Measurements from ENCODE around the gene YIPF5. TPM values are rescaled to one million over a fixed set of nuclear protein-coding genes. Genes with fewer than 3 reads are reported as not detected.
A peak's percentile ranks its signal among the peaks of the same experiment; 100 is the strongest.

The YIPF5 gene
- total RNA-seq, 1 experiment from 2014 or later = 66.9 TPM

DNA sequence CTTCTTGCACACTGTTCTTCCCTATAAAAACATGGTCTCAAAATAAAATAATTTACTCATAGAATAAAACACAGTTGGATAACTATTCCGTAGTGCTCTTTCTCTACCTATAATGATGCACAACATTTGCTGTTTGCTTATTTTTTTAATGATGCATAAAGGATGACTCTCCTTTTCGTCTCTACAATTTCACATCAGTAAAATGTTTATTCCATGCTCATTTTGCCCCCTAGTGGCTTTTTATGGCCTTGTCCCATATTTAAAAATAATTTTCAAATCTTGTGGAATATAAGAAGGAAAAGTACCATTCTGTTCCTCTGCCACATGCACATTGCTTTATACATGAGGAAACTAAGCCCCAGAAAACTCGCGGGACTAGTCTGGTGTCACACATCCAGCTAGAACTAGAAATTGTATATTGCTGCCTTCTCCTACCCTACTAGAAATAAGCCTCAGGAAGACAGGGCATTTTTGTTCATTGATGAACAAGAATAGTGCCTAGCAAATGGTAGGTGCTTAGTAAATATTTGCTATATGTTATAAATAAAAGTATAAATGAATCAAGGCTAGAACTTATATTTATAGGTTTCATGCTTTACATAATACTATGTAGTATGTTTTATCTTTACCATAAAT is 12.9 kb upstream of the YIPF5 start:
- no peak for DNase-seq
- intact Hi-C loops (cut with micrococcal nuclease; ENCODE audit: unreplicated experiment) = loop anchor here (5.0 kb wide), 1 partner anchor 356 kb away; no protein-coding TSS in a partner anchor
- Mint-ChIP-seq H3K9me3 (ENCODE audit: low read depth, unreplicated experiment) (no peaks in the 10 kb centered on the region), H3K4me3 (ENCODE audit: low read depth, unreplicated experiment) (no peak overlapping the region), H3K27me3 (ENCODE audit: unreplicated experiment) (no peaks in the 10 kb centered on the region), H3K36me3 (ENCODE audit: insufficient read depth, unreplicated experiment) (no peaks in the 10 kb centered on the region), H3K27ac (ENCODE audit: unreplicated experiment) (peak overlapping the region; percentile 20), H3K4me1 (ENCODE audit: low read depth, unreplicated experiment) (peaks cover 9% of the 10 kb centered on the region)
- BruUV-seq (replicated peaks) = no TSS peak
- CTCF ChIA-PET = no interaction called here
- TF ChIP-seq, protein P1, sequence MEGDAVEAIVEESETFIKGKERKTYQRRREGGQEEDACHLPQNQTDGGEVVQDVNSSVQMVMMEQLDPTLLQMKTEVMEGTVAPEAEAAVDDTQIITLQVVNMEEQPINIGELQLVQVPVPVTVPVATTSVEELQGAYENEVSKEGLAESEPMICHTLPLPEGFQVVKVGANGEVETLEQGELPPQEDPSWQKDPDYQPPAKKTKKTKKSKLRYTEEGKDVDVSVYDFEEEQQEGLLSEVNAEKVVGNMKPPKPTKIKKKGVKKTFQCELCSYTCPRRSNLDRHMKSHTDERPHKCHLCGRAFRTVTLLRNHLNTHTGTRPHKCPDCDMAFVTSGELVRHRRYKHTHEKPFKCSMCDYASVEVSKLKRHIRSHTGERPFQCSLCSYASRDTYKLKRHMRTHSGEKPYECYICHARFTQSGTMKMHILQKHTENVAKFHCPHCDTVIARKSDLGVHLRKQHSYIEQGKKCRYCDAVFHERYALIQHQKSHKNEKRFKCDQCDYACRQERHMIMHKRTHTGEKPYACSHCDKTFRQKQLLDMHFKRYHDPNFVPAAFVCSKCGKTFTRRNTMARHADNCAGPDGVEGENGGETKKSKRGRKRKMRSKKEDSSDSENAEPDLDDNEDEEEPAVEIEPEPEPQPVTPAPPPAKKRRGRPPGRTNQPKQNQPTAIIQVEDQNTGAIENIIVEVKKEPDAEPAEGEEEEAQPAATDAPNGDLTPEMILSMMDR (IDR thresholded peaks at IDR 0.05; ENCODE audit: unreplicated experiment) = peak; percentile 55

DNA sequence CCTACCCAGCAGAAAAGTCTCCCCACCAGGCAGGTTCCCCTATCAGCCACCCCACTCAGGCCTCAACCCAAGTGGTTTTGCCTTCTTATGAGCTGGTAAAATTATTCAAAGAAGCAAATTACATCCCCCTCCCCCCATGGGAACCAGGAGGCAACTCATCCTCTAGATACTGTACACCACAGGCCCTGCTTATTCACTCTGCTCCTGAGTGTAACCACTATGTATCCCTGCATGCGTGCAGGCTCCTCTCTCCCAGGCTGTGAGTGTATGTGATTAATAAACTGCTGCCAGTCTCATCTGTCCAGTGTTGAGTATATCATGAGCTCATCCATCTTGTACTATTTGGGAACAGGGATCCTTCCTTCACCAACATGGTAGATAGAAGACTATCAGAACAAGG is 8.8 kb upstream of the YIPF5 start:
- TF ChIP-seq, protein P1 (IDR thresholded peaks at IDR 0.05; ENCODE audit: unreplicated experiment) = no peak
- intact Hi-C loops (cut with micrococcal nuclease; ENCODE audit: unreplicated experiment) = no loop called here
- no TSS peak for BruUV-seq (replicated peaks)
- Mint-ChIP-seq H3K27ac (ENCODE audit: unreplicated experiment) (no peak overlapping the region), H3K4me1 (ENCODE audit: low read depth, unreplicated experiment) (peaks cover 9% of the 10 kb centered on the region), H3K36me3 (ENCODE audit: insufficient read depth, unreplicated experiment) (no peaks in the 10 kb centered on the region), H3K9me3 (ENCODE audit: low read depth, unreplicated experiment) (no peaks in the 10 kb centered on the region), H3K4me3 (ENCODE audit: low read depth, unreplicated experiment) (no peak overlapping the region), H3K27me3 (ENCODE audit: unreplicated experiment) (no peaks in the 10 kb centered on the region)
- CTCF ChIA-PET = interaction anchor here (1.0 kb wide), 1 partner anchor 8 kb away, joined by 3 read pairs; the partner anchor contains the start of gene KCTD16
- DNase-seq = no peak

DNA sequence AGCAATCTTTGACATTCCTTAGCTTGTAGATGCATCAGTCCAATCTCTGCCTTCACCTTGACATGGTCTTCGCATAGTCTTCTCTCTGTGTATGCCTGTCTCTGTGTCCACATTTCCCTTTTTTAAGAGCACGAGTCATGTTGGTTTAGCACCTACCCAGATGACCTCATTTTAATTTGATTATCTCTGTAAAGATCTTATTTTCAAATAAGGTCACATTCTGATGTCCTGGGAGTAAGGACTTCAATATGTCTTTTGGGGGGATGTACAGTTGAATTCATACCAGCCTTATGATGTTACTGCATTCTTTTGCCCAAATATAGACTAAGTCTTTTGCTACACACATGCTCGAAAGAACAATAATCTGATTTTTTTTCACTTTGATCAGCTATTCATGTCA is 7.1 kb upstream of the YIPF5 start:
- CTCF ChIA-PET = no interaction called here
- Mint-ChIP-seq H3K27ac (ENCODE audit: unreplicated experiment) (no peak overlapping the region), H3K36me3 (ENCODE audit: insufficient read depth, unreplicated experiment) (no peaks in the 10 kb centered on the region), H3K9me3 (ENCODE audit: low read depth, unreplicated experiment) (no peaks in the 10 kb centered on the region), H3K4me1 (ENCODE audit: low read depth, unreplicated experiment) (peaks cover 5% of the 10 kb centered on the region), H3K4me3 (ENCODE audit: low read depth, unreplicated experiment) (no peak overlapping the region), H3K27me3 (ENCODE audit: unreplicated experiment) (no peaks in the 10 kb centered on the region)
- no TSS peak for BruUV-seq (replicated peaks)
- intact Hi-C loops (cut with micrococcal nuclease; ENCODE audit: unreplicated experiment) = no loop called here
- no peak for DNase-seq
- TF ChIP-seq, protein P1 (IDR thresholded peaks at IDR 0.05; ENCODE audit: unreplicated experiment) = no peak

DNA sequence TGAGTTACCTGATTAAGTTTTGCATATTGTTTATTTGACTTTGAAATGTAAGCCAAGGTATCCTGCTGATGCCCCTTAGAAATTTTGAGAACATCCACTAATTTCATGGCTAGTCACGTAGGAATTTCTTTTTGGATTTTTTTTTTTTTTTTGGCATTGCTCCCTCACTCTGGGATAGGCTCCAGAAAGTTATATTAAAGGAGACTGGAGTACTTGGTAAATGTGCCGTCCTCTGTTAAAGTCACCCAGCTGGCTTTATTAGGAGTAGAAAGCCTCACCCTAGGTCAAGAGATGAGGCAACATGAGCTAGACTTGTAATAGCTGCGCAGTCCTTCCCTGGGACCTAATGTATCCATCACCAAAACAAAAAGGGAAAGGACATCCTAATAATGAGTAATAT is 3.3 kb upstream of the YIPF5 start:
- TF ChIP-seq, protein P1 (IDR thresholded peaks at IDR 0.05; ENCODE audit: unreplicated experiment) = no peak
- no peak for DNase-seq
- BruUV-seq (replicated peaks) = no TSS peak
- H3K4me3 Mint-ChIP-seq (ENCODE audit: low read depth, unreplicated experiment) = no peak overlapping the region
- CTCF ChIA-PET = interaction anchor here (0.7 kb wide), 1 partner anchor 125 kb away, joined by 5 read pairs; no protein-coding TSS in a partner anchor
- no peak overlapping the region for H3K27ac Mint-ChIP-seq (ENCODE audit: unreplicated experiment)
- intact Hi-C loops (cut with micrococcal nuclease; ENCODE audit: unreplicated experiment) = no loop called here
- H3K27me3 Mint-ChIP-seq (ENCODE audit: unreplicated experiment) = no peaks in the 10 kb centered on the region
- H3K4me1 Mint-ChIP-seq (ENCODE audit: low read depth, unreplicated experiment) = peaks cover 11% of the 10 kb centered on the region
- no peaks in the 10 kb centered on the region for H3K9me3 Mint-ChIP-seq (ENCODE audit: low read depth, unreplicated experiment)
- peaks cover 15% of the 10 kb centered on the region for H3K36me3 Mint-ChIP-seq (ENCODE audit: insufficient read depth, unreplicated experiment)

Data from Calu3 (cell line).